ENCODE results near the gene AUTS2. TPM values are rescaled to one million over a fixed set of nuclear protein-coding genes. Genes with fewer than 3 reads are reported as not detected.
A peak's percentile ranks its signal among the peaks of the same experiment; 100 is the strongest.

Gene AUTS2
- total and polyA plus RNA-seq, 7 experiments from 2014 or later = 0.40 to 31.7 (median 4.2) TPM

- Histone ChIP-seq H3K36me3 (ENCODE audit: control insufficient read depth in 2 of 3, insufficient read depth in 3 of 3, low read length in 3 of 3) (no peaks in the 10 kb centered on the region), H3K4me1 (ENCODE audit: control insufficient read depth in 2 of 2, insufficient read depth in 2 of 2, low read length in 2 of 2) (no peaks in the 10 kb centered on the region), H3K4me3 (ENCODE audit: low read length) (no peak overlapping the region), H3K27ac (ENCODE audit: low read depth, low read length) (no peak overlapping the region), H3K9me3 (ENCODE audit: control insufficient read depth in 2 of 3, low read length in 3 of 3) (no peaks in the 10 kb centered on the region), H3K27me3 (ENCODE audit: control insufficient read depth in 2 of 2, insufficient read depth in 2 of 2, low read length in 2 of 2) (no peaks in the 10 kb centered on the region)
- no peaks in the 10 kb centered on the region for H3K27me3 Mint-ChIP-seq
- no peak overlapping the region for H3K27ac Mint-ChIP-seq
- peaks cover 0 to 8% (median 3%) of the 10 kb centered on the region in 11 donors for H3K9me3 Mint-ChIP-seq
- H3K4me3 Mint-ChIP-seq = no peak overlapping the region
- peaks cover 0 to 11% (median 6%) of the 10 kb centered on the region in 7 donors for H3K4me1 Mint-ChIP-seq
- CTCF ChIA-PET = no interaction called here
- peaks cover 0 to 3% (median 0%) of the 10 kb centered on the region in 5 donors for H3K36me3 Mint-ChIP-seq
- intact Hi-C loops (cut with micrococcal nuclease) = no loop called here
- no peak for DNase-seq
- no peak for ATAC-seq
- POLR2A ChIA-PET = no interaction called here
These were observed 1194.8 kb downstream of the AUTS2 start for GRCh38 chr7:70793060-70793459.

GRCh38 chr7:70793821-70794220 is 1195.5 kb downstream of the AUTS2 start:
- intact Hi-C loops (cut with micrococcal nuclease) = no loop called here
- Mint-ChIP-seq H3K9me3 (peaks cover 0 to 9% (median 4%) of the 10 kb centered on the region in 11 donors), H3K4me3 (no peak overlapping the region), H3K27ac (no peak overlapping the region), H3K27me3 (no peaks in the 10 kb centered on the region), H3K4me1 (peaks cover 0 to 9% (median 6%) of the 10 kb centered on the region in 7 donors), H3K36me3 (peaks cover 0 to 4% (median 0%) of the 10 kb centered on the region in 5 donors)
- ChIA-PET POLR2A (no interaction called here), CTCF (no interaction called here)
- ATAC-seq (no peak), DNase-seq (no peak)
- Histone ChIP-seq H3K27ac (ENCODE audit: low read depth, low read length) (no peak overlapping the region), H3K27me3 (ENCODE audit: control insufficient read depth in 2 of 2, insufficient read depth in 2 of 2, low read length in 2 of 2) (no peaks in the 10 kb centered on the region), H3K9me3 (ENCODE audit: control insufficient read depth in 2 of 3, low read length in 3 of 3) (no peaks in the 10 kb centered on the region), H3K36me3 (ENCODE audit: control insufficient read depth in 2 of 3, insufficient read depth in 3 of 3, low read length in 3 of 3) (no peaks in the 10 kb centered on the region), H3K4me3 (ENCODE audit: low read length) (no peak overlapping the region), H3K4me1 (ENCODE audit: control insufficient read depth in 2 of 2, insufficient read depth in 2 of 2, low read length in 2 of 2) (no peaks in the 10 kb centered on the region)

GRCh38 chr7:70794962-70795361 is 1196.7 kb downstream of the AUTS2 start:
- Mint-ChIP-seq H3K27ac (peak overlapping the region in 1 of 9 donors; percentile 14), H3K4me1 (peaks cover 0 to 9% (median 5%) of the 10 kb centered on the region in 7 donors), H3K9me3 (peaks cover 0 to 19% (median 6%) of the 10 kb centered on the region in 11 donors), H3K4me3 (no peak overlapping the region), H3K27me3 (no peaks in the 10 kb centered on the region), H3K36me3 (peaks cover 0 to 6% (median 0%) of the 10 kb centered on the region in 5 donors)
- H3K4me3 ChIP-seq (ENCODE audit: low read length) = no peak overlapping the region
- ATAC-seq (no peak), DNase-seq (no peak)
- H3K36me3 ChIP-seq (ENCODE audit: control insufficient read depth in 2 of 3, insufficient read depth in 3 of 3, low read length in 3 of 3) = no peaks in the 10 kb centered on the region
- no peak overlapping the region for H3K27ac ChIP-seq (ENCODE audit: low read depth, low read length)
- H3K4me1 ChIP-seq (ENCODE audit: control insufficient read depth in 2 of 2, insufficient read depth in 2 of 2, low read length in 2 of 2) = no peaks in the 10 kb centered on the region
- POLR2A ChIA-PET = interaction anchor here (0.6 kb wide), 1 partner anchor 33 kb away, joined by 5 read pairs; no protein-coding TSS in a partner anchor
- H3K27me3 ChIP-seq (ENCODE audit: control insufficient read depth in 2 of 2, insufficient read depth in 2 of 2, low read length in 2 of 2) = no peaks in the 10 kb centered on the region
- H3K9me3 ChIP-seq (ENCODE audit: control insufficient read depth in 2 of 3, low read length in 3 of 3) = peaks cover 0 to 7% (median 0%) of the 10 kb centered on the region in 3 experiments
- CTCF ChIA-PET = no interaction called here
- intact Hi-C loops (cut with micrococcal nuclease) = no loop called here

- Histone ChIP-seq H3K9me3 (ENCODE audit: control insufficient read depth in 2 of 3, low read length in 3 of 3) (peaks cover 0 to 12% (median 0%) of the 10 kb centered on the region in 3 experiments), H3K4me3 (ENCODE audit: low read length) (no peak overlapping the region), H3K4me1 (ENCODE audit: control insufficient read depth in 2 of 2, insufficient read depth in 2 of 2, low read length in 2 of 2) (no peaks in the 10 kb centered on the region), H3K27me3 (ENCODE audit: control insufficient read depth in 2 of 2, insufficient read depth in 2 of 2, low read length in 2 of 2) (no peaks in the 10 kb centered on the region), H3K27ac (ENCODE audit: low read depth, low read length) (no peak overlapping the region), H3K36me3 (ENCODE audit: control insufficient read depth in 2 of 3, insufficient read depth in 3 of 3, low read length in 3 of 3) (no peaks in the 10 kb centered on the region)
- Mint-ChIP-seq H3K9me3 (peaks cover 3 to 28% (median 15%) of the 10 kb centered on the region in 11 donors), H3K27ac (no peak overlapping the region), H3K4me3 (no peak overlapping the region), H3K27me3 (peaks cover 0 to under 1% (median 0%) of the 10 kb centered on the region in 5 donors), H3K4me1 (peaks cover 0 to 9% (median 5%) of the 10 kb centered on the region in 7 donors), H3K36me3 (peaks cover 0 to 10% (median under 1%) of the 10 kb centered on the region in 5 donors)
- intact Hi-C loops (cut with micrococcal nuclease) = no loop called here
- DNase-seq = no peak
- ATAC-seq = no peak
- ChIA-PET CTCF (no interaction called here), POLR2A (no interaction called here)
These were observed 1197.7 kb downstream of the AUTS2 start for GRCh38 chr7:70795948-70796347.

- Histone ChIP-seq H3K27ac (ENCODE audit: low read depth, low read length) (no peak overlapping the region), H3K27me3 (ENCODE audit: control insufficient read depth in 2 of 2, insufficient read depth in 2 of 2, low read length in 2 of 2) (no peaks in the 10 kb centered on the region), H3K4me1 (ENCODE audit: control insufficient read depth in 2 of 2, insufficient read depth in 2 of 2, low read length in 2 of 2) (no peaks in the 10 kb centered on the region), H3K4me3 (ENCODE audit: low read length) (no peak overlapping the region), H3K9me3 (ENCODE audit: control insufficient read depth in 2 of 3, low read length in 3 of 3) (peaks cover 0 to 16% (median 0%) of the 10 kb centered on the region in 3 experiments), H3K36me3 (ENCODE audit: control insufficient read depth in 2 of 3, insufficient read depth in 3 of 3, low read length in 3 of 3) (no peaks in the 10 kb centered on the region)
- Mint-ChIP-seq H3K27ac (peak overlapping the region in 2 of 9 donors; percentile 76 to 81), H3K4me3 (peak overlapping the region in 1 of 10 donors; percentile 48), H3K9me3 (peaks cover 10 to 35% (median 18%) of the 10 kb centered on the region in 11 donors), H3K27me3 (peaks cover 0 to 5% (median 0%) of the 10 kb centered on the region in 5 donors), H3K4me1 (peaks cover 0 to 9% (median 5%) of the 10 kb centered on the region in 7 donors), H3K36me3 (peaks cover 0 to 10% (median 6%) of the 10 kb centered on the region in 5 donors)
- POLR2A ChIA-PET = no interaction called here
- intact Hi-C loops (cut with micrococcal nuclease) = no loop called here
- DNase-seq = no peak
- CTCF ChIA-PET = no interaction called here
- ATAC-seq = no peak
These were observed 1198.8 kb downstream of the AUTS2 start for GRCh38 chr7:70797109-70797514.

- ATAC-seq = no peak
- peaks cover 15 to 35% (median 23%) of the 10 kb centered on the region in 11 donors for H3K9me3 Mint-ChIP-seq
- Histone ChIP-seq H3K4me1 (ENCODE audit: control insufficient read depth in 2 of 2, insufficient read depth in 2 of 2, low read length in 2 of 2) (no peaks in the 10 kb centered on the region), H3K36me3 (ENCODE audit: control insufficient read depth in 2 of 3, insufficient read depth in 3 of 3, low read length in 3 of 3) (no peaks in the 10 kb centered on the region), H3K9me3 (ENCODE audit: control insufficient read depth in 2 of 3, low read length in 3 of 3) (peaks cover 0 to 16% (median 0%) of the 10 kb centered on the region in 3 experiments), H3K4me3 (ENCODE audit: low read length) (no peak overlapping the region), H3K27ac (ENCODE audit: low read depth, low read length) (no peak overlapping the region), H3K27me3 (ENCODE audit: control insufficient read depth in 2 of 2, insufficient read depth in 2 of 2, low read length in 2 of 2) (no peaks in the 10 kb centered on the region)
- H3K4me1 Mint-ChIP-seq = peaks cover 0 to 9% (median 5%) of the 10 kb centered on the region in 7 donors
- no peak overlapping the region for H3K27ac Mint-ChIP-seq
- H3K4me3 Mint-ChIP-seq = no peak overlapping the region
- peaks cover 0 to 10% (median 6%) of the 10 kb centered on the region in 5 donors for H3K36me3 Mint-ChIP-seq
- ChIA-PET POLR2A (no interaction called here), CTCF (no interaction called here)
- H3K27me3 Mint-ChIP-seq = peaks cover 0 to 5% (median 0%) of the 10 kb centered on the region in 5 donors
- intact Hi-C loops (cut with micrococcal nuclease) = no loop called here
- no peak for DNase-seq
These were observed 1201.6 kb downstream of the AUTS2 start for GRCh38 chr7:70799841-70800405.

- intact Hi-C loops (cut with micrococcal nuclease) = no loop called here
- peaks cover 0 to 5% (median 0%) of the 10 kb centered on the region in 3 experiments for H3K9me3 ChIP-seq (ENCODE audit: control insufficient read depth in 2 of 3, low read length in 3 of 3)
- Mint-ChIP-seq H3K27ac (no peak overlapping the region), H3K4me1 (peaks cover 0 to 5% (median 0%) of the 10 kb centered on the region in 7 donors), H3K4me3 (no peak overlapping the region), H3K36me3 (peaks cover 0 to 13% (median under 1%) of the 10 kb centered on the region in 5 donors), H3K9me3 (peaks cover 8 to 19% (median 15%) of the 10 kb centered on the region in 11 donors), H3K27me3 (peaks cover 0 to 14% (median 5%) of the 10 kb centered on the region in 5 donors)
- DNase-seq (no peak), ATAC-seq (no peak)
- no peaks in the 10 kb centered on the region for H3K4me1 ChIP-seq (ENCODE audit: control insufficient read depth in 2 of 2, insufficient read depth in 2 of 2, low read length in 2 of 2)
- H3K36me3 ChIP-seq (ENCODE audit: control insufficient read depth in 2 of 3, insufficient read depth in 3 of 3, low read length in 3 of 3) = no peaks in the 10 kb centered on the region
- H3K27me3 ChIP-seq (ENCODE audit: control insufficient read depth in 2 of 2, insufficient read depth in 2 of 2, low read length in 2 of 2) = no peaks in the 10 kb centered on the region
- H3K27ac ChIP-seq (ENCODE audit: low read depth, low read length) = no peak overlapping the region
- ChIA-PET CTCF (no interaction called here), POLR2A (no interaction called here)
- no peak overlapping the region for H3K4me3 ChIP-seq (ENCODE audit: low read length)
These were observed 1207.1 kb downstream of the AUTS2 start for GRCh38 chr7:70805360-70805759.

Data from naive thymus-derived CD4-positive, alpha-beta T cell (primary cell).